ENCODE measurements around the gene TBC1D22A.

DNA sequence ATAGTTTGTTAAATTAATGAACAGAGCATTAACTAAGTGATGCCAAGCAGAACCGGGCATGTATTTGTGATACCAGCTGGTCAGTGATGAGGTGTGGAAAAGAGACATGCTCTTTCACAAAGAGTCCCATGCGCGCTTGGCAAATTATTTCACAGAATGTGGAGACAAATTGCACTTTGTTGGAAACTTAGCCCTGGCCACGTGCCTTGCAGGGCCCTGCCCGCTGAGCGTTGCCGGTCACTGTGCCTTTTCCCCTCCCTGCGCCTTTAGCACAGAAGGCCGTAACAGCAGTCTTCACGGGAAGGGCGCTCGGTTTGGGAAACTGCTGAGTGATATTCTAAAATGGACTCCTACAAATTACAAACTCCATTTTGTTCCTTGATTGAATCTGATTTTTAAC, 235.9 kb downstream of the TBC1D22A start:
- TF ChIP-seq EZH2 (IDR thresholded peaks at IDR 0.05; ENCODE audit: borderline replicate concordance), result no peak
- TF ChIP-seq, protein P1, sequence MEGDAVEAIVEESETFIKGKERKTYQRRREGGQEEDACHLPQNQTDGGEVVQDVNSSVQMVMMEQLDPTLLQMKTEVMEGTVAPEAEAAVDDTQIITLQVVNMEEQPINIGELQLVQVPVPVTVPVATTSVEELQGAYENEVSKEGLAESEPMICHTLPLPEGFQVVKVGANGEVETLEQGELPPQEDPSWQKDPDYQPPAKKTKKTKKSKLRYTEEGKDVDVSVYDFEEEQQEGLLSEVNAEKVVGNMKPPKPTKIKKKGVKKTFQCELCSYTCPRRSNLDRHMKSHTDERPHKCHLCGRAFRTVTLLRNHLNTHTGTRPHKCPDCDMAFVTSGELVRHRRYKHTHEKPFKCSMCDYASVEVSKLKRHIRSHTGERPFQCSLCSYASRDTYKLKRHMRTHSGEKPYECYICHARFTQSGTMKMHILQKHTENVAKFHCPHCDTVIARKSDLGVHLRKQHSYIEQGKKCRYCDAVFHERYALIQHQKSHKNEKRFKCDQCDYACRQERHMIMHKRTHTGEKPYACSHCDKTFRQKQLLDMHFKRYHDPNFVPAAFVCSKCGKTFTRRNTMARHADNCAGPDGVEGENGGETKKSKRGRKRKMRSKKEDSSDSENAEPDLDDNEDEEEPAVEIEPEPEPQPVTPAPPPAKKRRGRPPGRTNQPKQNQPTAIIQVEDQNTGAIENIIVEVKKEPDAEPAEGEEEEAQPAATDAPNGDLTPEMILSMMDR (IDR thresholded peaks at IDR 0.05; ENCODE audit: poor library complexity), result no peak
